Keratinocyte (primary cell): ENCODE measurements around the gene ADAMTS10. TPM values are rescaled to one million over a fixed set of nuclear protein-coding genes. Genes with fewer than 3 reads are reported as not detected.

Experiments used
- DNase-seq: peaks from one replicate; pipeline ENCODE4 v3.0.0-alpha.2; 2011; ENCODE audit warnings: low read depth, missing footprints, low spot score
- FAIRE-seq: peaks from 2 replicates; lab custom pipeline; 2011; peaks lifted over from hg19 to GRCh38; lab: Jason Lieb, UNC
- H2AFZ ChIP-seq: 2 replicates; pipeline ENCODE4 v1.6.0; 2012; ENCODE audit warnings: low read length, control low read depth, inconsistent platforms; ENCODE audit not compliant: control insufficient read depth
- H3K27ac ChIP-seq: 2 replicates; pipeline ENCODE4 v1.5.1; 2011; ENCODE audit warnings: low read length; ENCODE audit not compliant: control insufficient read depth, insufficient read depth
- H3K27me3 ChIP-seq: 3 replicates; pipeline ENCODE4 v1.6.0; 2011; ENCODE audit warnings: low read length; ENCODE audit not compliant: control insufficient read depth, insufficient read depth; ENCODE audit errors: extremely low read depth
- H3K36me3 ChIP-seq, 2 experiments: 2 replicates in 1 of 2; 3 replicates in 1 of 2; pipeline ENCODE4 v1.5.1; 2011; ENCODE audit warnings: low read length in 2 of 2, mild to moderate bottlenecking in 1 of 2; ENCODE audit not compliant: control insufficient read depth in 2 of 2, insufficient read depth in 2 of 2; ENCODE audit errors: extremely low read depth in 1 of 2
- H3K4me1 ChIP-seq: 3 replicates; pipeline ENCODE4 v1.5.1; 2011; ENCODE audit warnings: low read length; ENCODE audit not compliant: control insufficient read depth, insufficient read depth; ENCODE audit errors: extremely low read depth
- H3K4me2 ChIP-seq: 3 replicates; pipeline ENCODE4 v1.6.0; 2011; ENCODE audit warnings: low read depth, low read length; ENCODE audit not compliant: control insufficient read depth, insufficient read depth; ENCODE audit errors: extremely low read depth
- H3K4me3 ChIP-seq, 3 experiments: fragments of 200-600 bp in 1 of 3; sonication (generic) in 1 of 3; 2 replicates in 2 of 3; 3 replicates in 1 of 3; pipeline ENCODE4 v1.5.1; 2011 to 2016; ENCODE audit warnings: low read length in 3 of 3, mild to moderate bottlenecking in 3 of 3, control low read depth in 2 of 3, inconsistent platforms in 1 of 3, low read depth in 1 of 3, mixed read lengths in 1 of 3, mixed run types in 1 of 3, moderate library complexity in 1 of 3; ENCODE audit not compliant: control insufficient read depth in 2 of 3, insufficient read depth in 2 of 3; ENCODE audit errors: extremely low read depth in 1 of 3
- H3K79me2 ChIP-seq: 2 replicates; pipeline ENCODE4 v1.6.0; 2012; ENCODE audit warnings: low read length; ENCODE audit not compliant: control insufficient read depth, insufficient read depth
- H3K9ac ChIP-seq: 3 replicates; pipeline ENCODE4 v1.6.0; 2011; ENCODE audit warnings: low read length; ENCODE audit not compliant: control insufficient read depth, insufficient read depth; ENCODE audit errors: extremely low read depth
- H3K9me1 ChIP-seq: 3 replicates; pipeline ENCODE4 v1.6.0; 2011; ENCODE audit warnings: low read length; ENCODE audit not compliant: control insufficient read depth, insufficient read depth; ENCODE audit errors: extremely low read depth
- H3K9me3 ChIP-seq: 2 replicates; pipeline ENCODE4 v1.5.1; 2012; ENCODE audit warnings: low read depth, low read length; ENCODE audit not compliant: control insufficient read depth
- H4K20me1 ChIP-seq: 3 replicates; pipeline ENCODE4 v1.6.0; 2011; ENCODE audit warnings: low read length; ENCODE audit not compliant: control insufficient read depth, insufficient read depth; ENCODE audit errors: extremely low read depth
- CTCF ChIP-seq, 3 experiments: IDR thresholded peaks in 1 of 3; conservative IDR thresholded peaks in 1 of 3; optimal IDR thresholded peaks in 1 of 3; 2 replicates in 2 of 3; 3 replicates in 1 of 3; pipeline versions ENCODE3 to v1.5.1; 2011; ENCODE audit warnings: low read length in 3 of 3, mild to moderate bottlenecking in 3 of 3, moderate library complexity in 2 of 3, control low read depth in 1 of 3, inconsistent platforms in 1 of 3; ENCODE audit not compliant: insufficient read depth in 2 of 3; ENCODE audit errors: extremely low read depth in 1 of 3
- EZH2 ChIP-seq: IDR thresholded peaks from one replicate; pipeline ENCODE4 v1.6.1; 2012; ENCODE audit warnings: inconsistent platforms, mild to moderate bottlenecking, low read length, moderate library complexity
- dilution Hi-C: fragments of 300-500 bp; cut with MboI; formaldehyde crosslinking; loops from one replicate; pipeline ENCODE4 v1.7.0; 2020; ENCODE audit warnings: low sequenced_read_pairs; ENCODE audit not compliant: extremely low pct_ligation_motif_present
- polyA plus RNA-seq, 5 experiments: library from polyadenylated mRNA; depleted of rRNA in 3 of 5; stranded (reverse) in 3 of 5; stranded (forward) in 1 of 5; unstranded in 1 of 5; fragments of >200 nt; gene quantifications; 1 replicate in 1 of 5; 2 replicates in 3 of 5; 3 replicates in 1 of 5; pipeline versions ENCODE4 v1.2.1 to v1.2.3, GENCODE V29; 2011 to 2012; ENCODE audit warnings: missing spikeins in 2 of 5, low read depth in 1 of 5, low replicate concordance in 1 of 5

ADAMTS10 gene
- polyA plus RNA-seq, 1 donor (not counting 4 experiments of a cell fraction or from before 2014, with no cell fraction given) = not detected

- no peak overlapping the region for H3K9ac ChIP-seq
- H3K27ac ChIP-seq = no peak overlapping the region
- H3K9me1 ChIP-seq = no peaks in the 10 kb centered on the region
- no peaks in the 10 kb centered on the region for H3K4me1 ChIP-seq
- no peak for FAIRE-seq
- H3K27me3 ChIP-seq = peaks cover 19% of the 10 kb centered on the region
- no peak overlapping the region for H3K4me2 ChIP-seq
- no peak overlapping the region for H2AFZ ChIP-seq
- TF ChIP-seq EZH2 (no peak), CTCF (optimal IDR thresholded peaks at IDR 0.05 in 1 of 3, IDR thresholded peaks at IDR 0.05 in 1 of 3, conservative IDR thresholded peaks at IDR 0.05 in 1 of 3; ENCODE audit: extremely low read depth in 1 of 3, insufficient read depth in 2 of 3, low read length in 3 of 3) (no peak)
- H3K36me3 ChIP-seq = no peaks in the 10 kb centered on the region
- no peak overlapping the region for H3K4me3 ChIP-seq
- no peak for DNase-seq
- H3K79me2 ChIP-seq = no peaks in the 10 kb centered on the region
- no peaks in the 10 kb centered on the region for H4K20me1 ChIP-seq
- H3K9me3 ChIP-seq = no peaks in the 10 kb centered on the region
- dilution Hi-C loops = no loop called here
These were observed 403 bp upstream of the ADAMTS10 start for GRCh38 chr19:8610936-8611300.

DNA sequence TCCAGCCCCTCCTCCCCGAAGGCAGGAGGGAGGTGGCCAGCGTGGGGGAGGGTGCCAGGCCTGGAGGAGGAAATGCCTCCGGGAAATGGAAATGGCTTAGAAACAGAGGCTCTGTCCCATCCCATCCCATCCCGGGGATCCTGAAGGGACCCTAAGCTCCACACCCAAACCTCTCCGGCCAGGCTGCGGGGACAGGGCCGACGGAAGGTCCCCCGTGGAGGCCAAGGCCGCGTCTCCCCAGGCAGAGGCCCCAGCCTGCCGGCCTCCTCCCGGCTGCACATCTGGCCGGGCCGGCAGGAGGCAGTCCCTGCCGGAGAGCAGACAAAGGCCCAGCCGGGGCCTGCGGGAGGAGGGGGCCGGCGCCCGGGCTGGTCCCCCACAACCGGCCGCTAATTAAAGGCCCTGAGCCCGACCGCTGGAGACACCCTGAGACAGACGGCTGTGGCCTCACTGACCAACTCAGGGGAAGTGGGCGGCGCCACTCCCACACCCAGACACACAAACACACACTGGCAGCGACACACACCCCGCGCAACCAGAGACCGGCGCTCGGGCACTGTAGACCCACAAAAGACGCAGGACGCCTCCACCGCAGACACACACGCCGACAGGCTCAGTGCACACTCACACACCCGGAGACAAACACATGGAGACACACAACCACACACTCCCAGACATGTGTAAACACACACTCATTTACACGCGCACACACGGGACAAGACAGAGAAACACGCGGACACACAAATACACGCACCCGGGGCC, 1.1 kb downstream of the ADAMTS10 start:
- no peaks in the 10 kb centered on the region for H3K9me3 ChIP-seq
- H4K20me1 ChIP-seq = no peaks in the 10 kb centered on the region
- no peak overlapping the region for H2AFZ ChIP-seq
- TF ChIP-seq CTCF (optimal IDR thresholded peaks at IDR 0.05 in 1 of 3, IDR thresholded peaks at IDR 0.05 in 1 of 3, conservative IDR thresholded peaks at IDR 0.05 in 1 of 3; ENCODE audit: extremely low read depth in 1 of 3, insufficient read depth in 2 of 3, low read length in 3 of 3) (no peak), EZH2 (no peak)
- H3K36me3 ChIP-seq = no peaks in the 10 kb centered on the region
- H3K4me1 ChIP-seq = no peaks in the 10 kb centered on the region
- FAIRE-seq (no peak), DNase-seq (no peak)
- H3K27me3 ChIP-seq = peaks cover 19% of the 10 kb centered on the region
- H3K4me2 ChIP-seq = no peak overlapping the region
- H3K4me3 ChIP-seq = no peak overlapping the region
- H3K9ac ChIP-seq = no peak overlapping the region
- dilution Hi-C loops = no loop called here
- H3K9me1 ChIP-seq = no peaks in the 10 kb centered on the region
- H3K79me2 ChIP-seq = no peaks in the 10 kb centered on the region
- H3K27ac ChIP-seq = no peak overlapping the region
